Kidney epithelial cell (primary cell): ENCODE data around the gene RDH13. TPM values are rescaled to one million over a fixed set of nuclear protein-coding genes. Genes with fewer than 3 reads are reported as not detected.
A peak's percentile ranks its signal among the peaks of the same experiment; 100 is the strongest.

Experiments used
- DNase-seq: peaks from one replicate; pipeline ENCODE4 v3.0.0-alpha.2; 2010; ENCODE audit warnings: low read depth
- H3K27me3 ChIP-seq: 2 replicates; pipeline ENCODE4 v1.6.0; 2011; ENCODE audit warnings: low read length; ENCODE audit not compliant: control insufficient read depth, insufficient read depth
- H3K36me3 ChIP-seq: 2 replicates; pipeline ENCODE4 v1.5.1; 2011; ENCODE audit warnings: low read length; ENCODE audit not compliant: control insufficient read depth, insufficient read depth
- H3K4me3 ChIP-seq: 2 replicates; pipeline ENCODE4 v1.5.1; 2011; ENCODE audit warnings: low read depth, mild to moderate bottlenecking, control low read depth, low read length
- CTCF ChIP-seq: IDR thresholded peaks from 2 replicates; pipeline ENCODE4 v1.5.1; 2011; ENCODE audit warnings: mild to moderate bottlenecking, moderate library complexity, low read length, control low read depth, inconsistent platforms; ENCODE audit not compliant: insufficient read depth, poor library complexity, severe bottlenecking
- total RNA-seq: library from RNA; depleted of rRNA; stranded (reverse); fragments of >200 nt; gene quantifications from 2 replicates; pipeline ENCODE4 v1.2.3, GENCODE V29; 2015

RDH13 gene
- total RNA-seq, 1 donor from 2014 or later = 23.4 TPM

GRCh38 chr19:55075371-55075998 is 12.5 kb upstream of the RDH13 start, which contains the start of gene EPS8L1:
Gene EPS8L1, plus strand, starts transcription at chr19:55075869. Its CDS starts 576 bp downstream, at chr19:55076445.
- Histone ChIP-seq H3K4me3 (peak within 1 kb of the TSS; percentile 28), H3K36me3 (no peaks in the 10 kb centered on the region), H3K27me3 (peaks cover 16% of the 10 kb centered on the region)
- no peak for DNase-seq
- no peak for TF ChIP-seq CTCF

- no peak for TF ChIP-seq CTCF
- peaks cover 31% of the 10 kb centered on the region for H3K27me3 ChIP-seq
- no peak for DNase-seq
- H3K36me3 ChIP-seq = no peaks in the 10 kb centered on the region
- H3K4me3 ChIP-seq = no peak overlapping the region
Measured at GRCh38 chr19:55071913-55072312, 9.0 kb upstream of the RDH13 start.

GRCh38 chr19:55071129-55071502 is 8.2 kb upstream of the RDH13 start:
- DNase-seq = no peak
- H3K36me3 ChIP-seq = no peaks in the 10 kb centered on the region
- peaks cover 34% of the 10 kb centered on the region for H3K27me3 ChIP-seq
- no peak overlapping the region for H3K4me3 ChIP-seq
- TF ChIP-seq CTCF = no peak

- Histone ChIP-seq H3K4me3 (no peak overlapping the region), H3K36me3 (no peaks in the 10 kb centered on the region), H3K27me3 (peaks cover 35% of the 10 kb centered on the region)
- DNase-seq = no peak
- TF ChIP-seq CTCF = no peak
Measured at GRCh38 chr19:55070466-55071128, 7.6 kb upstream of the RDH13 start.

- no peak for DNase-seq
- Histone ChIP-seq H3K4me3 (no peak overlapping the region), H3K36me3 (no peaks in the 10 kb centered on the region), H3K27me3 (peaks cover 35% of the 10 kb centered on the region)
- TF ChIP-seq CTCF = no peak
Measured at GRCh38 chr19:55069865-55070197, 6.9 kb upstream of the RDH13 start.
